ENCODE measurements around the gene HSPB6. TPM values are rescaled to one million over a fixed set of nuclear protein-coding genes. Genes with fewer than 3 reads are reported as not detected.

The HSPB6 gene
- total RNA-seq, 1 experiment from 2014 or later: 0.93 TPM

DNA sequence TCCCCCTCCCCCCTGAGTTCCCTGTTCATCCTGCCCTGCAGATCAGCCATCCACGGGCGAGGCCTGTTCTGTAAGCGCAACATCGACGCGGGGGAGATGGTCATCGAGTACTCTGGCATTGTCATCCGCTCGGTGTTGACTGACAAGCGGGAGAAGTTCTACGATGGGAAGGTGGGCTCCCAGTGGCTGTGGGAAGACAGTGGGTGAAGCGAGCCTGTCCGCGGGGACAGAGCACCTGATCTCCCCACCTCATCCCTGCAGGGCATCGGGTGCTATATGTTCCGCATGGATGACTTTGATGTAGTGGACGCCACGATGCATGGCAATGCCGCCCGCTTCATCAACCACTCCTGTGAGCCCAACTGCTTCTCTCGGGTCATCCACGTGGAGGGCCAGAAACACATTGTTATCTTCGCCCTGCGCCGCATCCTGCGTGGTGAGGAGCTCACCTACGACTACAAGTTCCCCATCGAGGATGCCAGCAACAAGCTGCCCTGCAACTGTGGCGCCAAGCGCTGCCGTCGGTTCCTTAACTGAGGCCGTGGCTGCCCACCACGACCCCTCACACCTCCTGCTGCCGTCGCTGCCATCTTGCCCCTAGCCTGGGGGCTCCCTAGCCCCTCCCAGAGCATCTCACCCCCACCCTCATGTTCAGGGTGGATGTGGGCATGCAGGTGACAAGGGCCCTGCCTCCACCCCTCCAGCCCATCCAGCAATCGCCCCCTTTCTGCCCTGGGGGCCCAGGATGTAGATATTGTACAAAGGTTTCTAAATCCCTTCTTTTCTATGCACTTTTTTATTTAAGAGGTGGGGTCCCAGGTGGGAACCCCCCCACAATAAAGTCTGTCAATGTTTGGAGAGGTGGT lies 18.6 kb downstream of the HSPB6 start:
- DNase-seq (ENCODE audit: low read depth, low spot score): no peak
- H3K4me3 ChIP-seq (replicated peaks in 1 of 2; ENCODE audit: low read depth in 1 of 2, low read length in 2 of 2): no peak overlapping the region

More for the DNA sequence above, 18.6 kb downstream of the HSPB6 start:
- intact Hi-C loops (cut with micrococcal nuclease): no loop called here
- Histone ChIP-seq H3K27ac (ENCODE audit: low read depth, low read length) (no peak overlapping the region), H2AFZ (ENCODE audit: low read depth, low read length, poor library complexity, severe bottlenecking) (no peak overlapping the region), H3K36me3 (ENCODE audit: control insufficient read depth in 1 of 2, insufficient read depth in 2 of 2, low read length in 2 of 2) (peaks cover 19 to 30% of the 10 kb centered on the region in 2 experiments; a peak in 3 of 4 replicates), H3K4me2 (ENCODE audit: low read length) (no peak overlapping the region), H3K4me1 (ENCODE audit: control insufficient read depth in 1 of 2, insufficient read depth in 2 of 2, low read length in 2 of 2) (peaks cover 15 to 16% of the 10 kb centered on the region in 2 experiments; a peak in 3 of 4 replicates), H3K27me3 (ENCODE audit: insufficient read depth, low read length) (no peaks in the 10 kb centered on the region), H3K9me2 (ENCODE audit: insufficient read depth) (no peaks in the 10 kb centered on the region), H3K9me3 (ENCODE audit: control insufficient read depth in 1 of 2, insufficient read depth in 1 of 2, low read depth in 1 of 2, low read length in 2 of 2) (no peaks in the 10 kb centered on the region), H3K9ac (ENCODE audit: low read length) (no peak overlapping the region), H4K20me1 (ENCODE audit: insufficient read depth) (no peaks in the 10 kb centered on the region), H3K79me2 (ENCODE audit: insufficient read depth, low read length) (no peaks in the 10 kb centered on the region)
- CTCF ChIA-PET: no interaction called here
- BruUV-seq (replicated peaks): TSS peak; percentile 60
- no peak for TF ChIP-seq ZFX (IDR thresholded peaks at IDR 0.05)
- no peak for TF ChIP-seq YY1 (IDR thresholded peaks at IDR 0.05; ENCODE audit: extremely low read depth, insufficient replicate concordance, low read depth, low read length)
- TF ChIP-seq, protein P1, sequence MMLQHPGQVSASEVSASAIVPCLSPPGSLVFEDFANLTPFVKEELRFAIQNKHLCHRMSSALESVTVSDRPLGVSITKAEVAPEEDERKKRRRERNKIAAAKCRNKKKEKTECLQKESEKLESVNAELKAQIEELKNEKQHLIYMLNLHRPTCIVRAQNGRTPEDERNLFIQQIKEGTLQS (IDR thresholded peaks at IDR 0.05): no peak
- no peak for TF ChIP-seq CBX3 (IDR thresholded peaks at IDR 0.05; ENCODE audit: low read depth)
- TF ChIP-seq EZH2phosphoT487 (IDR thresholded peaks at IDR 0.05; ENCODE audit: borderline replicate concordance): no peak
- no peak for TF ChIP-seq TCF7L2 (IDR thresholded peaks at IDR 0.05; ENCODE audit: borderline replicate concordance, extremely low read depth, insufficient read depth, insufficient read length)
- TF ChIP-seq, protein P2, sequence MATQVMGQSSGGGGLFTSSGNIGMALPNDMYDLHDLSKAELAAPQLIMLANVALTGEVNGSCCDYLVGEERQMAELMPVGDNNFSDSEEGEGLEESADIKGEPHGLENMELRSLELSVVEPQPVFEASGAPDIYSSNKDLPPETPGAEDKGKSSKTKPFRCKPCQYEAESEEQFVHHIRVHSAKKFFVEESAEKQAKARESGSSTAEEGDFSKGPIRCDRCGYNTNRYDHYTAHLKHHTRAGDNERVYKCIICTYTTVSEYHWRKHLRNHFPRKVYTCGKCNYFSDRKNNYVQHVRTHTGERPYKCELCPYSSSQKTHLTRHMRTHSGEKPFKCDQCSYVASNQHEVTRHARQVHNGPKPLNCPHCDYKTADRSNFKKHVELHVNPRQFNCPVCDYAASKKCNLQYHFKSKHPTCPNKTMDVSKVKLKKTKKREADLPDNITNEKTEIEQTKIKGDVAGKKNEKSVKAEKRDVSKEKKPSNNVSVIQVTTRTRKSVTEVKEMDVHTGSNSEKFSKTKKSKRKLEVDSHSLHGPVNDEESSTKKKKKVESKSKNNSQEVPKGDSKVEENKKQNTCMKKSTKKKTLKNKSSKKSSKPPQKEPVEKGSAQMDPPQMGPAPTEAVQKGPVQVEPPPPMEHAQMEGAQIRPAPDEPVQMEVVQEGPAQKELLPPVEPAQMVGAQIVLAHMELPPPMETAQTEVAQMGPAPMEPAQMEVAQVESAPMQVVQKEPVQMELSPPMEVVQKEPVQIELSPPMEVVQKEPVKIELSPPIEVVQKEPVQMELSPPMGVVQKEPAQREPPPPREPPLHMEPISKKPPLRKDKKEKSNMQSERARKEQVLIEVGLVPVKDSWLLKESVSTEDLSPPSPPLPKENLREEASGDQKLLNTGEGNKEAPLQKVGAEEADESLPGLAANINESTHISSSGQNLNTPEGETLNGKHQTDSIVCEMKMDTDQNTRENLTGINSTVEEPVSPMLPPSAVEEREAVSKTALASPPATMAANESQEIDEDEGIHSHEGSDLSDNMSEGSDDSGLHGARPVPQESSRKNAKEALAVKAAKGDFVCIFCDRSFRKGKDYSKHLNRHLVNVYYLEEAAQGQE (IDR thresholded peaks at IDR 0.05; ENCODE audit: low read depth): no peak
- TF ChIP-seq, protein P3, sequence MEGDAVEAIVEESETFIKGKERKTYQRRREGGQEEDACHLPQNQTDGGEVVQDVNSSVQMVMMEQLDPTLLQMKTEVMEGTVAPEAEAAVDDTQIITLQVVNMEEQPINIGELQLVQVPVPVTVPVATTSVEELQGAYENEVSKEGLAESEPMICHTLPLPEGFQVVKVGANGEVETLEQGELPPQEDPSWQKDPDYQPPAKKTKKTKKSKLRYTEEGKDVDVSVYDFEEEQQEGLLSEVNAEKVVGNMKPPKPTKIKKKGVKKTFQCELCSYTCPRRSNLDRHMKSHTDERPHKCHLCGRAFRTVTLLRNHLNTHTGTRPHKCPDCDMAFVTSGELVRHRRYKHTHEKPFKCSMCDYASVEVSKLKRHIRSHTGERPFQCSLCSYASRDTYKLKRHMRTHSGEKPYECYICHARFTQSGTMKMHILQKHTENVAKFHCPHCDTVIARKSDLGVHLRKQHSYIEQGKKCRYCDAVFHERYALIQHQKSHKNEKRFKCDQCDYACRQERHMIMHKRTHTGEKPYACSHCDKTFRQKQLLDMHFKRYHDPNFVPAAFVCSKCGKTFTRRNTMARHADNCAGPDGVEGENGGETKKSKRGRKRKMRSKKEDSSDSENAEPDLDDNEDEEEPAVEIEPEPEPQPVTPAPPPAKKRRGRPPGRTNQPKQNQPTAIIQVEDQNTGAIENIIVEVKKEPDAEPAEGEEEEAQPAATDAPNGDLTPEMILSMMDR (IDR thresholded peaks at IDR 0.05 in 2 of 3, conservative IDR thresholded peaks at IDR 0.05 in 1 of 3; ENCODE audit: borderline replicate concordance in 1 of 3, insufficient read depth in 1 of 3, low read depth in 2 of 3, low read length in 2 of 3): no peak
- no peak for TF ChIP-seq RAD21 (IDR thresholded peaks at IDR 0.05; ENCODE audit: low read depth)
- no peak for TF ChIP-seq SIN3A (IDR thresholded peaks at IDR 0.05; ENCODE audit: low read depth)
- TF ChIP-seq CEBPB (IDR thresholded peaks at IDR 0.05; ENCODE audit: low read depth): no peak
- TF ChIP-seq JUND (IDR thresholded peaks at IDR 0.05): no peak
- TF ChIP-seq SP1 (IDR thresholded peaks at IDR 0.05; ENCODE audit: low read depth): no peak
- no peak for TF ChIP-seq POLR2A (IDR thresholded peaks at IDR 0.05; ENCODE audit: borderline replicate concordance, extremely low read depth, insufficient read depth, insufficient read length)
- TF ChIP-seq, protein P4, sequence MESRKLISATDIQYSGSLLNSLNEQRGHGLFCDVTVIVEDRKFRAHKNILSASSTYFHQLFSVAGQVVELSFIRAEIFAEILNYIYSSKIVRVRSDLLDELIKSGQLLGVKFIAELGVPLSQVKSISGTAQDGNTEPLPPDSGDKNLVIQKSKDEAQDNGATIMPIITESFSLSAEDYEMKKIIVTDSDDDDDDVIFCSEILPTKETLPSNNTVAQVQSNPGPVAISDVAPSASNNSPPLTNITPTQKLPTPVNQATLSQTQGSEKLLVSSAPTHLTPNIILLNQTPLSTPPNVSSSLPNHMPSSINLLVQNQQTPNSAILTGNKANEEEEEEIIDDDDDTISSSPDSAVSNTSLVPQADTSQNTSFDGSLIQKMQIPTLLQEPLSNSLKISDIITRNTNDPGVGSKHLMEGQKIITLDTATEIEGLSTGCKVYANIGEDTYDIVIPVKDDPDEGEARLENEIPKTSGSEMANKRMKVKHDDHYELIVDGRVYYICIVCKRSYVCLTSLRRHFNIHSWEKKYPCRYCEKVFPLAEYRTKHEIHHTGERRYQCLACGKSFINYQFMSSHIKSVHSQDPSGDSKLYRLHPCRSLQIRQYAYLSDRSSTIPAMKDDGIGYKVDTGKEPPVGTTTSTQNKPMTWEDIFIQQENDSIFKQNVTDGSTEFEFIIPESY (IDR thresholded peaks at IDR 0.05; ENCODE audit: extremely low read depth, insufficient replicate concordance, low read length): no peak
- TF ChIP-seq ZNF274 (IDR thresholded peaks at IDR 0.05; ENCODE audit: low read depth, low read length): no peak
- no peak for TF ChIP-seq POLR2AphosphoS5 (IDR thresholded peaks at IDR 0.05; ENCODE audit: low read depth, low read length)
- no peak for TF ChIP-seq EZH2 (IDR thresholded peaks at IDR 0.05)
- no peak for TF ChIP-seq EGR1 (IDR thresholded peaks at IDR 0.05; ENCODE audit: low read depth)
- POLR2A ChIA-PET: interaction anchor here (1.9 kb wide), 1 partner anchor 10 kb away, joined by 5 read pairs; the partner anchor contains the start of gene LIN37
- RAD21 ChIA-PET (ENCODE audit: low non-redundant PET in 1 of 2, low total read pairs in 2 of 2, uncharacterized antibody in 2 of 2, unreplicated experiment in 2 of 2): no interaction called here
- ATAC-seq: no peak
